OCI-LY7 (cell line): ENCODE data around the gene PCDHGB5. TPM values are rescaled to one million over a fixed set of nuclear protein-coding genes. Genes with fewer than 3 reads are reported as not detected.

Experiments used
- BruUV-seq: library from RNA; stranded (reverse); fragments of 400-500 nt; replicated peaks from 2 replicates; lab custom pipeline; 2021; lab: Mats Ljungman, UMichigan
- CTCF ChIA-PET: fragments of 300-600 bp; sonication (Branson Sonifier 250); formaldehyde crosslinking; loops from one replicate; lab custom pipeline; 2022; ENCODE audit warnings: antibody characterized with exemption; ENCODE audit not compliant: unreplicated experiment; lab: Charles Lee
- POLR2A ChIA-PET: fragments of 300-600 bp; sonication (Branson Sonifier 250); formaldehyde crosslinking; loops from one replicate; lab custom pipeline; 2022; ENCODE audit warnings: antibody characterized with exemption; lab: Charles Lee
- DNase-seq: peaks from one replicate; pipeline ENCODE4 v3.0.0-alpha.2; 2015; ENCODE audit warnings: low spot score
- H2AFZ ChIP-seq: fragments of 200-600 bp; sonication (generic), shearing (Covaris generic); 2 replicates; pipeline ENCODE4 v1.6.1; 2014; ENCODE audit warnings: mild to moderate bottlenecking, antibody characterized with exemption, low read length, moderate library complexity
- H3K27ac ChIP-seq: fragments of 200-600 bp; sonication (generic); 2 replicates; pipeline ENCODE4 v1.5.1; 2014; ENCODE audit warnings: mixed run types, low read depth, mild to moderate bottlenecking, moderate library complexity, low read length, inconsistent platforms; ENCODE audit not compliant: poor library complexity, severe bottlenecking
- H3K36me3 ChIP-seq: fragments of 200-600 bp; sonication (generic); 2 replicates; pipeline ENCODE4 v1.6.1; 2014; ENCODE audit warnings: mild to moderate bottlenecking, antibody characterized with exemption, low read length, moderate library complexity, mixed read lengths; ENCODE audit not compliant: insufficient read depth
- H3K4me1 ChIP-seq: fragments of 200-600 bp; sonication (generic); 2 replicates; pipeline ENCODE4 v1.5.1; 2014; ENCODE audit warnings: mild to moderate bottlenecking, low read length; ENCODE audit not compliant: insufficient read depth, poor library complexity, severe bottlenecking
- H3K4me2 ChIP-seq: fragments of 200-600 bp; sonication (generic); 2 replicates; pipeline ENCODE4 v1.6.1; 2014; ENCODE audit warnings: mild to moderate bottlenecking, low read length
- H3K4me3 ChIP-seq: fragments of 200-600 bp; sonication (generic); 2 replicates; pipeline ENCODE4 v1.5.1; 2014; ENCODE audit warnings: mild to moderate bottlenecking, low read depth, low read length; ENCODE audit not compliant: poor library complexity, severe bottlenecking
- H3K79me2 ChIP-seq: fragments of 200-600 bp; sonication (generic); 2 replicates; pipeline ENCODE4 v1.6.1; 2016; ENCODE audit warnings: low read depth, mild to moderate bottlenecking, low read length, moderate library complexity, mixed read lengths; ENCODE audit not compliant: insufficient read depth
- H3K9me2 ChIP-seq: fragments of 200-600 bp; sonication (generic); 2 replicates; pipeline ENCODE4 v1.6.1; 2016; ENCODE audit warnings: mild to moderate bottlenecking, low read length, mixed read lengths; ENCODE audit not compliant: insufficient read depth
- H3K9me3 ChIP-seq: fragments of 200-600 bp; sonication (generic); 2 replicates; pipeline ENCODE4 v1.6.1; 2014; ENCODE audit warnings: mild to moderate bottlenecking, mixed run types, low read length, mixed read lengths
- H4K20me1 ChIP-seq: fragments of 200-600 bp; sonication (generic); 2 replicates; pipeline ENCODE4 v1.6.1; 2014; ENCODE audit warnings: mild to moderate bottlenecking, antibody characterized with exemption, low read length, moderate library complexity, mixed read lengths; ENCODE audit not compliant: insufficient read depth
- EZH2phosphoT487 ChIP-seq: fragments of 200-600 bp; sonication (generic); IDR thresholded peaks from 2 replicates; pipeline ENCODE4 v1.6.1; 2018; ENCODE audit warnings: low read depth, borderline replicate concordance, mild to moderate bottlenecking, mixed run types, antibody characterized with exemption, low read length, moderate library complexity, mixed read lengths
- intact Hi-C: fragments of 100-400 bp; cut with micrococcal nuclease; formaldehyde crosslinking; loops from one replicate; pipeline ENCODE4 v1.10.0; 2022; ENCODE audit not compliant: unreplicated experiment
- total RNA-seq, 2 experiments: library from RNA; depleted of rRNA in 1 of 2; stranded (reverse); fragments of >200 nt in 1 of 2; shearing (Covaris generic) in 1 of 2; gene quantifications; 2 replicates each; pipeline ENCODE4 v1.2.3, GENCODE V29; 2014 to 2022
- TF ChIP-seq, protein P1 (sequence below): fragments of 200-600 bp; sonication (generic); conservative IDR thresholded peaks from 2 replicates; pipeline ENCODE4 v1.5.1; 2014; ENCODE audit warnings: mild to moderate bottlenecking, antibody characterized with exemption, low read length, moderate library complexity, mixed read lengths

PCDHGB5 gene
- total RNA-seq, 2 experiments from 2014 or later = 5.1 to 8.6 TPM

DNA sequence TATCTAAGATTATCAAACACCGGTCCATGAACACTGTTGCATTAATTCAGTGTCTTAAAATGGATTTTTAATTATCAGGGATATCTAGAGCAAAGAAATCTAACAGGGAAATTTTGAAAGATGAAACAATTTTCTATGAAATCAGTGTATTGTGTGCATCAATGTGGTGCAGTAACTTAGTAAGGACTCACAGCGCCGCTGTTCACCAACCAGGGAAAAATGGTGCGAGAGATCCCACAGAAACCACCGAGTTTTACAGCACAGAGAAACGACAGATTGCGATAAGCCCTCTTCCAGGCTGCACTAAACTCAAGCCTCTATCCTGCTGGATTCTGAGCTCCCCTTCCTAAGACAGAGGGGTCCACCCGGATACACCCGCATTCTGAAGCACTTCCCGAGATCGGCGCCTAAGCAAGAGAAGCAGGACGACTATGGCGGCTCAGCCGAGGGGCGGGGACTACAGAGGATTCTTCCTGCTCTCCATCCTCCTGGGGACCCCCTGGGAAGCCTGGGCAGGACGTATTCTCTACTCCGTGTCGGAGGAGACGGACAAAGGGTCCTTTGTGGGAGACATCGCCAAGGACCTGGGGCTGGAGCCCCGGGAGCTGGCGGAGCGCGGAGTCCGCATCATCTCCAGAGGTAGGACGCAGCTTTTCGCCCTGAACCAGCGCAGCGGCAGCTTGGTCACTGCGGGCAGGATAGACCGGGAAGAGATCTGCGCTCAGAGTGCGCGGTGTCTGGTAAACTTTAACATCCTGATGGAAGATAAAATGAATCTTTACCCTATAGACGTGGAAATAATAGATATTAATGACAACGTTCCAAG lies 15.1 kb upstream of the PCDHGB5 start, which contains the start of gene PCDHGA7:
PCDHGA7 (plus strand) TSS at position 274 of the 826 bp plus-strand sequence; CDS start at position 432, 158 bp downstream.
- intact Hi-C loops = no loop called here
- Histone ChIP-seq H3K27ac (no peak within 1 kb of the TSS), H3K4me1 (no peaks in the 10 kb centered on the region), H3K9me2 (no peaks in the 10 kb centered on the region), H3K9me3 (no peaks in the 10 kb centered on the region), H4K20me1 (no peaks in the 10 kb centered on the region), H3K4me3 (peak within 1 kb of the TSS; percentile 68), H2AFZ (peak within 1 kb of the TSS; percentile 57), H3K36me3 (no peaks in the 10 kb centered on the region), H3K4me2 (peak within 1 kb of the TSS; percentile 61), H3K79me2 (no peaks in the 10 kb centered on the region)
- CTCF ChIA-PET = interaction anchor here (0.7 kb wide), 2 partner anchors 33 to 181 kb away, joined by 3 to 5 read pairs; partner anchors contain the start of gene PCDHGB1
- POLR2A ChIA-PET = interaction anchor here (0.5 to 0.9 kb wide), 2 partner anchors 8 to 80 kb away, joined by 3 read pairs; no protein-coding TSS in a partner anchor
- TF ChIP-seq, protein P1, sequence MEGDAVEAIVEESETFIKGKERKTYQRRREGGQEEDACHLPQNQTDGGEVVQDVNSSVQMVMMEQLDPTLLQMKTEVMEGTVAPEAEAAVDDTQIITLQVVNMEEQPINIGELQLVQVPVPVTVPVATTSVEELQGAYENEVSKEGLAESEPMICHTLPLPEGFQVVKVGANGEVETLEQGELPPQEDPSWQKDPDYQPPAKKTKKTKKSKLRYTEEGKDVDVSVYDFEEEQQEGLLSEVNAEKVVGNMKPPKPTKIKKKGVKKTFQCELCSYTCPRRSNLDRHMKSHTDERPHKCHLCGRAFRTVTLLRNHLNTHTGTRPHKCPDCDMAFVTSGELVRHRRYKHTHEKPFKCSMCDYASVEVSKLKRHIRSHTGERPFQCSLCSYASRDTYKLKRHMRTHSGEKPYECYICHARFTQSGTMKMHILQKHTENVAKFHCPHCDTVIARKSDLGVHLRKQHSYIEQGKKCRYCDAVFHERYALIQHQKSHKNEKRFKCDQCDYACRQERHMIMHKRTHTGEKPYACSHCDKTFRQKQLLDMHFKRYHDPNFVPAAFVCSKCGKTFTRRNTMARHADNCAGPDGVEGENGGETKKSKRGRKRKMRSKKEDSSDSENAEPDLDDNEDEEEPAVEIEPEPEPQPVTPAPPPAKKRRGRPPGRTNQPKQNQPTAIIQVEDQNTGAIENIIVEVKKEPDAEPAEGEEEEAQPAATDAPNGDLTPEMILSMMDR = peak; percentile 76
- TF ChIP-seq EZH2phosphoT487 = no peak
- BruUV-seq = TSS peak; percentile 35
- DNase-seq = peak; percentile 59

GRCh38 chr5:141383345-141383744 lies 14.4 kb upstream of the PCDHGB5 start:
- ChIA-PET POLR2A (no interaction called here), CTCF (interaction anchor here (0.7 kb wide), 2 partner anchors 33 to 181 kb away, joined by 3 to 5 read pairs; partner anchors contain the start of gene PCDHGB1)

More at GRCh38 chr5:141383345-141383744, 14.4 kb upstream of the PCDHGB5 start:
- Histone ChIP-seq H3K9me2 (no peaks in the 10 kb centered on the region), H2AFZ (peak overlapping the region; percentile 57; the same call in 1 of the 2 replicates), H4K20me1 (no peaks in the 10 kb centered on the region), H3K4me3 (peak overlapping the region; percentile 68), H3K27ac (no peak overlapping the region), H3K4me1 (no peaks in the 10 kb centered on the region), H3K36me3 (no peaks in the 10 kb centered on the region), H3K9me3 (no peaks in the 10 kb centered on the region), H3K79me2 (no peaks in the 10 kb centered on the region), H3K4me2 (peak overlapping the region; percentile 61)
- no peak for TF ChIP-seq EZH2phosphoT487
- TF ChIP-seq, protein P1 = no peak
- intact Hi-C loops = no loop called here
- no TSS peak for BruUV-seq
- no peak for DNase-seq
